SU-DHL-6 (cell line): ENCODE results near the gene LSP1.
"Not testable (repeated sequence)": the region's sequence is repeated elsewhere in the genome, so short reads cannot be mapped to it uniquely, and the experiment has no call there.

ENCODE experiments used
- H2AFZ ChIP-seq: fragments of 200-600 bp; sonication (generic); 2 replicates; pipeline ENCODE4 v1.6.1; 2014; ENCODE audit warnings: low read depth, mild to moderate bottlenecking, moderate library complexity, mixed read lengths, antibody characterized with exemption, low read length; ENCODE audit not compliant: severe bottlenecking
- H3F3A ChIP-seq: fragments of 200-600 bp; shearing (Covaris generic); 2 replicates; pipeline ENCODE4 v1.6.0; 2016; ENCODE audit warnings: antibody characterized with exemption, mild to moderate bottlenecking; ENCODE audit not compliant: insufficient read depth
- H3K27ac ChIP-seq: fragments of 200-600 bp; sonication (generic); 2 replicates; pipeline ENCODE4 v1.5.1; 2016; ENCODE audit warnings: low read depth, mild to moderate bottlenecking, low read length, moderate library complexity, mixed read lengths
- H3K27me3 ChIP-seq: fragments of 200-600 bp; sonication (generic), shearing (Covaris generic); 2 replicates; pipeline ENCODE4 v1.6.0; 2014; ENCODE audit warnings: mild to moderate bottlenecking, low read length
- H3K36me3 ChIP-seq: fragments of 200-600 bp; sonication (generic); 2 replicates; pipeline ENCODE4 v1.6.1; 2014; ENCODE audit warnings: mild to moderate bottlenecking, low read length, mixed read lengths
- H3K4me2 ChIP-seq: fragments of 300-600, 200-600 bp; shearing (Covaris generic), sonication (generic); 2 replicates; pipeline ENCODE4 v1.6.0; 2014; ENCODE audit warnings: low read length, low read depth, mild to moderate bottlenecking; ENCODE audit not compliant: poor library complexity, severe bottlenecking
- H3K4me3 ChIP-seq: fragments of 200-600 bp; sonication (generic); 2 replicates; pipeline ENCODE4 v1.5.1; 2014; ENCODE audit warnings: antibody characterized with exemption, low read length, mild to moderate bottlenecking, mixed read lengths; ENCODE audit not compliant: insufficient read depth, poor library complexity, severe bottlenecking
- H3K79me2 ChIP-seq: fragments of 200-600 bp; sonication (generic); 2 replicates; pipeline ENCODE4 v1.6.1; 2014; ENCODE audit warnings: mild to moderate bottlenecking, low read length, moderate library complexity; ENCODE audit not compliant: insufficient read depth
- H3K9ac ChIP-seq: fragments of 200-600 bp; sonication (generic); 2 replicates; pipeline ENCODE4 v1.7.0; 2014; ENCODE audit warnings: mild to moderate bottlenecking, low read length
- H3K9me2 ChIP-seq: fragments of 200-600 bp; sonication (generic); replicated peaks from 2 replicates; pipeline ENCODE4 v1.6.1; 2014; ENCODE audit warnings: low read length; ENCODE audit not compliant: insufficient read depth
- H3K9me3 ChIP-seq: fragments of 200-600 bp; sonication (generic); 2 replicates; pipeline ENCODE4 v1.6.1; 2014; ENCODE audit warnings: low read length, mixed read lengths; ENCODE audit not compliant: insufficient read depth
- H4K20me1 ChIP-seq: fragments of 200-600 bp; sonication (generic); 2 replicates; pipeline ENCODE4 v1.6.1; 2014; ENCODE audit warnings: low read depth, mild to moderate bottlenecking, antibody characterized with exemption, low read length, moderate library complexity, mixed read lengths
- CTCF ChIP-seq: fragments of 200-600 bp; sonication (generic); IDR thresholded peaks from one replicate; pipeline ENCODE4 v1.5.1; 2017; ENCODE audit warnings: antibody characterized with exemption, mild to moderate bottlenecking, low read length, moderate library complexity; ENCODE audit not compliant: insufficient read depth, poor library complexity, severe bottlenecking
- EZH2phosphoT487 ChIP-seq: fragments of 200-600 bp; sonication (generic), shearing (Covaris generic); conservative IDR thresholded peaks from 2 replicates; pipeline ENCODE4 v1.6.1; 2018; ENCODE audit warnings: mild to moderate bottlenecking, antibody characterized with exemption, low read length, moderate library complexity, mixed read lengths

The LSP1 gene

GRCh38 chr11:1875093-1875850, 22.4 kb downstream of the LSP1 start:
- Histone ChIP-seq H3K27me3 (no peaks in the 10 kb centered on the region), H3K27ac (no peak overlapping the region), H3K79me2 (no peaks in the 10 kb centered on the region), H3K4me2 (no peak overlapping the region), H3K9me2 (no peaks in the 10 kb centered on the region), H3K36me3 (no peaks in the 10 kb centered on the region), H3K9me3 (no peaks in the 10 kb centered on the region), H3K9ac (no peak overlapping the region), H3F3A (no peaks in the 10 kb centered on the region), H2AFZ (no peak overlapping the region), H3K4me3 (no peak overlapping the region), H4K20me1 (no peaks in the 10 kb centered on the region; the same call in 1 of the 2 replicates)
- TF ChIP-seq EZH2phosphoT487, result no peak
- TF ChIP-seq CTCF, result no peak

- not testable (repeated sequence) for H3K4me3 ChIP-seq, H3K9me2 ChIP-seq, H3K27ac ChIP-seq, H2AFZ ChIP-seq, H3K79me2 ChIP-seq, H3K4me2 ChIP-seq, H3K9me3 ChIP-seq, H3F3A ChIP-seq, H3K36me3 ChIP-seq, H3K27me3 ChIP-seq, H4K20me1 ChIP-seq, H3K9ac ChIP-seq
Observed at GRCh38 chr11:1875851-1876301, 23.0 kb downstream of the LSP1 start.

GRCh38 chr11:1876361-1877063, 23.6 kb downstream of the LSP1 start:
- no peaks in the 10 kb centered on the region for H3K9me2 ChIP-seq
- H3K4me3 ChIP-seq, result no peak overlapping the region
- H3K9ac ChIP-seq, result no peak overlapping the region
- H3K79me2 ChIP-seq, result no peaks in the 10 kb centered on the region
- H3K9me3 ChIP-seq, result no peaks in the 10 kb centered on the region
- H4K20me1 ChIP-seq, result no peaks in the 10 kb centered on the region; the same call in 1 of the 2 replicates
- H3K36me3 ChIP-seq, result no peaks in the 10 kb centered on the region
- no peaks in the 10 kb centered on the region for H3K27me3 ChIP-seq
- TF ChIP-seq EZH2phosphoT487, result no peak
- TF ChIP-seq CTCF, result peak; percentile 93
- no peaks in the 10 kb centered on the region for H3F3A ChIP-seq
- no peak overlapping the region for H2AFZ ChIP-seq
- H3K4me2 ChIP-seq, result no peak overlapping the region
- H3K27ac ChIP-seq, result no peak overlapping the region
